ENCODE results near the gene FGF3. TPM values are rescaled to one million over a fixed set of nuclear protein-coding genes. Genes with fewer than 3 reads are reported as not detected.

FGF3 gene
- polyA plus RNA-seq, 3 donors from 2014 or later = not detected

DNA sequence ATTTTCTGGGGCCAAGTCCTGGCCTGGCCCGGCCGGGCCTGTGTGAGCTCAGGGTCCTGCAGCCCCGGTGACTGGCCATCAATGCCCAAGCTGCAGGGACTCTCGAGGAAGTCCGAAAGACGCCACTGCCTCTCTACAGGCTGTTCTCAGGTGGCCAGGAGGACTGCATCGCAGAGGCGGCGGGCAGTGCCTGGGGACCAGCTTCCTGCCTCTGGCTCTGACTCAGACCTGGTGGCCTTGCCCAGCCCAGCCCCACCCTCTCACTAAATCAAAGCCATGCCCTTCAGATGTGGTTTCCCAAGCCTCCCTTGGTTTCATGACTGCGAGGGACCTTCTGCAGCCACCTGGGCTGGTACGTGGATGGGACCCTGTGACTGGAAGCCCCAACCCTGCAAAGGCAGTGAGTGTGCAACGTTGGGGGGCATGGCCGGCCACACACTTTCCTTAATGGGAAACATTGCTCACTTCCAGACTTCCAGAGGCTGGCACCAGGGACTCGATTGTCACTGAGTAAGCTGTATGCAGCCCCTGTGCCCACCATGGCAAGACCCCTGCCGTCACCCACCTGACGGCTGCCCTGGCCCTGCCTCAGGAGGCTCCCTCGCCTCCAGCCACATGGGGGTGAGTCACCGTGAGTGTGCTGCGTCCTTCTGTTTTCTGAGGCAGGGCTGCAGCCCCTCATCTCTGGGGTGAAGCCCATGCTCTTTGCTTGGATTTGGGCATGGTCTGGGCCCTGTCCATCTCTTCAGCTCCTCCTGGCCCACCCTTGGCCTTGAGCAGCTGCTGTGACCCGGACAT is 6.0 kb upstream of the FGF3 start:
- no peaks in the 10 kb centered on the region for H3K4me1 Mint-ChIP-seq

DNA sequence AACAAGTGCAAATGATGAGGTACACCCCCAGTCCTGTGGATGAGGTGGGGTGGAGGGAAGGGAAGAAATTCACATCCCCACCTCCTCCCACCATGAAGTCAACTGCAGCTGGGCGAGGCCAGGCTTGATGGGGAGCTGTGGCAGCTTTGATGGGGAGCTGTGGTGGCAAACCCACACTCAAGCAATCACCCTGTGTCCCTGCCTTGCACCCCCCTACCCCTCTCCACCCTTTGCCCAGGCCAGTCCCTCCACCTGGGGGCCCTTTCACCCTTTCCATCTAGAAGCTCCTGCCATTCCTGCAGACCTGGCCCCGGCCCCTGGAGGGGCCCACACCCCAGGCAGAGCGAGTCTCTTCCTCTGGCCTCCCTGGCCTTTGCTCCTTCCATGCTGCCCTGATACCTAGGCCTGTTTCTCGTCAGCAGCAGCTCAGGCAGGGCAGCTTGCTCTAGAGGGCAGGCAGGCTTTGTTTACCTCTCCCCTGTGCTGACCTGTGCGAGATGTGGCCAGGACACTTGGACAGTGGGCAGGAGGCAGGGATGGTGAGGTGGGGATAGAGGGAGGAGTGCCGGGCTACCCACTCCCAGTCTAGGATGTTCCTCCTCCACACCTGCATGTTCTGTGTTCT is 4.5 kb upstream of the FGF3 start:
- no peak overlapping the region for H3K27ac Mint-ChIP-seq
- H3K4me3 Mint-ChIP-seq = no peak overlapping the region
- H3K9me3 Mint-ChIP-seq = no peaks in the 10 kb centered on the region
- peaks cover 5 to 15% (median 5%) of the 10 kb centered on the region in 3 donors for H3K27me3 Mint-ChIP-seq (ENCODE audit: low read depth in 3 of 3)
- peaks cover 0 to 3% (median 0%) of the 10 kb centered on the region in 3 donors for H3K36me3 Mint-ChIP-seq
- no peak for DNase-seq
- H3K4me1 Mint-ChIP-seq = no peaks in the 10 kb centered on the region

More for the DNA sequence above, 6.0 kb upstream of the FGF3 start:
- H3K27ac Mint-ChIP-seq = no peak overlapping the region
- DNase-seq = no peak
- H3K36me3 Mint-ChIP-seq = no peaks in the 10 kb centered on the region
- no peak overlapping the region for H3K4me3 Mint-ChIP-seq
- peaks cover 2 to 12% (median 2%) of the 10 kb centered on the region in 3 donors for H3K27me3 Mint-ChIP-seq (ENCODE audit: low read depth in 3 of 3)
- no peaks in the 10 kb centered on the region for H3K9me3 Mint-ChIP-seq

DNA sequence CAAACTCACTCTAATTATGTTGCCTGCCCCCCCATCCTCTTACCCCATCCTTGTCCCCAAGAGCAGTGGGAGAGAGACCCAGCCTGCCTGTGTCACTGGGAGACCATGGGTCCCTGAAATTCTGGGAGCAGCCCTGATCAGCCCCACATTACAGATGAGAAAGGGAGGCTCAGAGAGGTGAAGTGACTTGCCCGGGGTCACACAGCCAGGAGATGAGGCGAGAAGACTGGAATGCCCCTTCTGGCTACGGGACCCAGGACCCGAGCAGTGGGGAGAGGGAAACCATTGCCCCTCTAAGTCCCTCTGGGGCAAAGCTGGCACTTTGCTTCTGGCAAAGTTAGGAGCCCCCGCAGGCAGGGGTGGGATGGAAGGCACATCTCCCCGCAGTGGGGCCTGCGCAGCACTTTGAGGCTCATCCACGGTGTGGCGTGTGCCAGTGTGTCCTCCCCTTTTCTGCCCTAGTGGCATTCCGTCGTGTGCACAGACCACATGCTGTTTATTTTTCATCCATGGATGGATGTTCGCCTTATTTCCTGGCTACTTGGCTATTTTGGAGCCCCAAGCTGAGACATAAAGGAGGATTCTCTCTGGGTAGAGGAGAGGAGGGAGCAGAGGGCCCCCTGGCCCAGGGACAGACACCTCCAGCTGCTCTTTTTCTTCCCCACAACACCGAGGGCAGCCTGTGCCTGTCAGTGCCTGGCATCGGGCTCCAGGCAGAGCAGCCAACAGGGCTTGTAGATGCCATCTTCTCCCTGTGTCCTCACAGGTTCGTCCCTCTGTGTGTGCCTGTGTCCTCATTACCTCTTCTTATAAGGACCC is 3.7 kb upstream of the FGF3 start:
- Mint-ChIP-seq H3K27me3 (ENCODE audit: low read depth in 3 of 3) (peaks cover 5 to 15% (median 5%) of the 10 kb centered on the region in 3 donors), H3K4me1 (no peaks in the 10 kb centered on the region), H3K4me3 (no peak overlapping the region), H3K36me3 (peaks cover 0 to 3% (median 0%) of the 10 kb centered on the region in 3 donors), H3K9me3 (no peaks in the 10 kb centered on the region), H3K27ac (no peak overlapping the region)
- no peak for DNase-seq

DNA sequence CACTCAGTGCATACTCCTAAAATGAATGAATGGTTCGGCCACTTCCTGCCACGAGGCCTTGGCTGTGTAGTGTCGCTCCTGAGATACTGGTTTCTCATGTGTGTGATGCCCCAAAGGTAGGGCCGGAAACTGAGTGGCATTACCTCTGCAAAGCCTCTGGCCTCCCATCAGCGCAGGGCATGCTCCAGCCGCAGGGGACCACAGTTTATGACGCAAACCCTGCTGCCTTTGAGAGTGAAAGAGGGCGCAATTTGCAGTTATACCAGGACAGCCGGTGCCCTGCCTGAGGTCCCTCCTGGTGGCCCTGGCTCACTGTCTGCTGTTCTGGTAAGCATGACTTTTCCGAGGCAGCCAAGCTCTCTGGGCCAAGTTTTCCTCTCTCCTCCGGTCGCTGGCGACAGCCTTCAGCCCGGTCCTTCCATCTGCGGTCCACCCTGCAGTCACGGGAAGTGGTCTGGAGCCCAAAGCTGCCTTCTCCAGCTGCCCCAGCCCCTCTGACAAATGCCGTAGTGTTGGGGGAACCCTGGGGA is 2.4 kb upstream of the FGF3 start:
- H3K27ac Mint-ChIP-seq = no peak overlapping the region
- no peaks in the 10 kb centered on the region for H3K9me3 Mint-ChIP-seq
- peaks cover 5 to 12% (median 5%) of the 10 kb centered on the region in 3 donors for H3K27me3 Mint-ChIP-seq (ENCODE audit: low read depth in 3 of 3)
- DNase-seq = no peak
- H3K4me3 Mint-ChIP-seq = no peak overlapping the region
- peaks cover 0 to 3% (median 0%) of the 10 kb centered on the region in 3 donors for H3K36me3 Mint-ChIP-seq
- H3K4me1 Mint-ChIP-seq = no peaks in the 10 kb centered on the region

DNA sequence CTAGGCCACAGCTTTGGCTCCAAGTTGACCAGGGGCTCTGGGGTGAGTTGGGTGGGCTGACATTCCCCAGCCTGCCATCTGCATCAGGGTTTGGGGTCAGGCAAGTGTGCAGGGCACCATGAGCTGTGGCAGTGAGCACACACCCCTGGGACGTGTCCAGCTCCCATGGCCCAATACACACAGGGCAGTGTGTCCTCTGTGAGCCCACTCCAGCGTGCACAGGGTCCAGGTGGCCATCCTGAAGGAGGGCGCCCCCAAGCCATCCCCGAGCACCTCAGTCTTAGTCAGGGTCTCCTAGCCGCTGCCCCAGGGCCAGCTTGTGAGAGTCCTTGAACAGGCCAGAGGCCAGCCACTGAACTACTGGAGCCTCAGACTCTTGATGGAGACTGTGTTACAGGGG is 1.2 kb upstream of the FGF3 start:
- Mint-ChIP-seq H3K4me1 (no peaks in the 10 kb centered on the region), H3K27ac (no peak overlapping the region), H3K36me3 (peaks cover 0 to 3% (median 0%) of the 10 kb centered on the region in 3 donors), H3K4me3 (no peak overlapping the region), H3K27me3 (ENCODE audit: low read depth in 3 of 3) (peaks cover 5 to 16% (median 7%) of the 10 kb centered on the region in 3 donors), H3K9me3 (no peaks in the 10 kb centered on the region)
- no peak for DNase-seq

DNA sequence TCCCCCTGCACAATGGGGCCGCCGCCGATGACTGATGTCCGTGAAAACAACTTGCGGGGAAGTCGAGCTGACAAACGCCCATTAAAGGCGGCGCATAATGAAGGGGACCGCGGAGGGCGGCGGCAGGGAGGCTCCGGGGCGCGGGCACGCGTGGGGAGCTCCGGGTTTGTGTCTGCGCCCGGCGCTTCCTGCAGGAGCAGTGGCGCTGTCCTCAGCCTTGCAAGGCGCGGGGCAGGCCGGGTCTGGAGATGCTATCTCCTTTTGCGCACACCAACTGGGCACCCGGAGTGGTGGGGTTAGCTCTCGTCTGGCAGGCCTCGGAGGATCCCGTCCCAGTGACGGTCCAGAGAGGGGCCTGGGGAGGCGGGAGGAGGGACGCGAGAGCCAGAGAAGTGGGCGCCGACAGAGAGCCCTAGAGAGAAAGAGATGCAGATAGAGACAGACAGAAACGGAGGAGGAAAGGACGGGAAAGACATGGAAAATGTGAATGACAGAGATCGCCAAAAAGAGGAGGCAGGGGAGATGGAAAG is 390 bp upstream of the FGF3 start:
- no peak for DNase-seq
- no peaks in the 10 kb centered on the region for H3K9me3 Mint-ChIP-seq
- no peak overlapping the region for H3K27ac Mint-ChIP-seq
- H3K4me3 Mint-ChIP-seq = no peak overlapping the region
- peaks cover 5 to 16% (median 7%) of the 10 kb centered on the region in 3 donors for H3K27me3 Mint-ChIP-seq (ENCODE audit: low read depth in 3 of 3)
- H3K36me3 Mint-ChIP-seq = peaks cover 0 to 3% (median 0%) of the 10 kb centered on the region in 3 donors
- no peaks in the 10 kb centered on the region for H3K4me1 Mint-ChIP-seq

DNA sequence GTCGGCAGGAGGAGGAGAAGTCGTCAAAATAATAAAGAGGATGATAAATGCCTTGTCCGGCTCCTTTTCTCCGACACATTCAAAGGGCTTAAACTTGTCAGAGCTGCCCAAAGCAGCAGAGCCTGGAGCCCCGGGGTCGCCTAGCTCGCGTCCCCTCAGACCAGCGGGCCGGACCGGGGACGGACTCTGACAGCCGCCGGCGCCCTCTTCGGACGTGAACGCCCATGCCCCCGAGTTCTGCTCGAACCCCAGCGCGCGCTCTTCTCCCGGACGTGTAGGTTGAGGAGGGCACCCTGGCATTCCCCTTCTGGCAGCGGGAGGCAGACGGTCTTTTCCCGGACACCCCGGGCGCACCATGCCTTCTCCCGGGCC is 999 bp downstream of the FGF3 start:
- peaks cover 5 to 13% (median 7%) of the 10 kb centered on the region in 3 donors for H3K27me3 Mint-ChIP-seq (ENCODE audit: low read depth in 3 of 3)

DNA sequence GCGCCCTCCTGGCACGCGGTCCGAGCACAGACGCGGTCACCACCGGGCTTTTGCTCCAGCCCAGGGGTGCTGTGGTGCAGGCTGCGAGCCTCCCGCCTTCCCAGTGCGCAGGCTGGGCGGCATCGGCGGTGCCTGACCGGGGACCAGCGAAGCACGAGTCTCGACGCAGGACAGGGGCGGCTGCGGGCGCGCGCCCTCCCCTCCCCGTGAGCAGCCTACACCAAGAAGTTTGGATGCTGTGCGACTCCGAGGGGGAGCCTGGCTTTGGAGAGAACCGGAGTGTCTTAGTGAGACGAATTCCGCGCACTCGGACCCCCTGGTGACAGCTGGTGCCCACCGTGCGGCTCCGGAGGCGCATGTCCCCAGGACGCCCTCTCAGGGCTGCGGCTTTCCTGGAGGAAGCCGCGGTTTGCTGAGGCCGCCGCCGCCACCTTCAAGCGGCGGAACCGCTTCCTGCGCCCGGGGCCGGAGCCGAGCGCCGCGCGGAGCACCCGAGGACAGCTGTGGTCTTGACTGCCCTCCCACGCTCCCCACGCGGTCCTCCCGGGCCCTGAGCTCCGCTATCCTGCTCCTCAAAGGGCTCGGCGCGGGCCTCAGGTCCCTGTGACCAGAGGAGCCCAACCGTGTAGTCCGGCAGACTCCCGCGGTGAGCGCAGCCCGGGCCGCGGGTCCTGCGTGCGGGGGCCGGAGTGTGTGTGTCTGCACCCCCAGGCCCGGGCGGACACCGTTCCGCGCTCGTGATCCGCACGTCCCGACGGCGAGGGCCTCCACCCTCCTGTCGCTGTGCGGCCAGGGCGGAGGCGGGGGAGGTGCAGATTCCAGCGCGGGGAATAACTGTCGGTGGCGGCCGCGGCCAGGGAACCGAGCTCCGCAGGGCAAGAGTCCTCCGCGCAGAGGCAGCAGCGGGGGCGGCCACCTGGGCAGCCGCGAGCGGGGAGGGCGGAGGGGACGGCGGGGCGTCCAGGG is 1.7 kb downstream of the FGF3 start:
- DNase-seq = no peak
- no peak overlapping the region for H3K4me3 Mint-ChIP-seq
- H3K9me3 Mint-ChIP-seq = no peaks in the 10 kb centered on the region
- no peaks in the 10 kb centered on the region for H3K4me1 Mint-ChIP-seq
- H3K36me3 Mint-ChIP-seq = peaks cover 0 to 3% (median 0%) of the 10 kb centered on the region in 3 donors
- H3K27ac Mint-ChIP-seq = no peak overlapping the region
- peaks cover 5 to 13% (median 8%) of the 10 kb centered on the region in 3 donors for H3K27me3 Mint-ChIP-seq (ENCODE audit: low read depth in 3 of 3)

More for the DNA sequence above, 999 bp downstream of the FGF3 start:
- H3K4me1 Mint-ChIP-seq = no peaks in the 10 kb centered on the region
- H3K27ac Mint-ChIP-seq = no peak overlapping the region
- H3K36me3 Mint-ChIP-seq = peaks cover 0 to 3% (median 0%) of the 10 kb centered on the region in 3 donors
- H3K4me3 Mint-ChIP-seq = no peak overlapping the region
- DNase-seq = no peak
- no peaks in the 10 kb centered on the region for H3K9me3 Mint-ChIP-seq

DNA sequence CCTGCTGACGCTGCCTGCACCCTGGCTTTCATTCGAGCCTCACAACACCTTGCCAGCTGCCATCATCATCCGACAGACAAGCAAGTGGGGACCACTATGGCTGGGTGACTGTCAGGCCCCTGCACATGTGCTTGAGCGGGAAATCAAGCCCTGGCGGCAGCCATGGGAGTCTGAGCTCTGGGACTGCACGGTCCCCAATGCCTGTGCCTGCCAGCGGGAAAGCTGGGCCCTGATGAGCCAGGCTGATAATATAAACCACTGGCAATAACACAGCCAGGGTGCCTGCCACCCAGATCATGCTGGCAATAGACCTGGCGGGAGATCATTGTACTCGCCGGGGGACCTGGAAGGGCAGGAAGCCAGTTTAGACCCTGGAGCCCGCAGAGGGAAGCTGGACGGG is 2.5 kb downstream of the FGF3 start:
- H3K36me3 Mint-ChIP-seq = peaks cover 0 to 3% (median 0%) of the 10 kb centered on the region in 3 donors
- no peak for DNase-seq
- H3K4me3 Mint-ChIP-seq = no peak overlapping the region
- H3K27ac Mint-ChIP-seq = no peak overlapping the region
- H3K27me3 Mint-ChIP-seq (ENCODE audit: low read depth in 3 of 3) = peaks cover 8 to 11% (median 8%) of the 10 kb centered on the region in 3 donors
- H3K4me1 Mint-ChIP-seq = no peaks in the 10 kb centered on the region
- no peaks in the 10 kb centered on the region for H3K9me3 Mint-ChIP-seq

DNA sequence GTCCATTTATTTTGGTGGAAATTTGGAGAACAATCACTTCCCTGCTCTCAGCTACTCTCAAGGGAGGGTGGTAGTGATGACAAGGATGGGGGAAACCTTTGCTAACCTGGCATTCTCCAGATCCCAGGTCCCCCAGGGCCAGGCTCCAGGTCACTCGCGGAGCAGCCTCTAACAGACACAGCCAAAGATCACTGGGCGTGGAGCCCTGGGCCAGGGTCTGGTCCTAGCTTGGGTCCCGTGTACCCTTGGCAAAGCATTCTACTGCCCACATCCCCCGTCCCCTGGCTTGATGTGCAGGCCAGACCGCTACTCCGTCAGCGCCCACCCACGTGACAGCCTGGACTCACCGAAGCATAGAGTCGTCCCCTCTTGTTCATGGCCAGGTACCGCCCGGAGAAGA is 3.2 kb downstream of the FGF3 start:
- H3K9me3 Mint-ChIP-seq = no peaks in the 10 kb centered on the region
- peaks cover 0 to 3% (median 0%) of the 10 kb centered on the region in 3 donors for H3K36me3 Mint-ChIP-seq
- H3K4me3 Mint-ChIP-seq = no peak overlapping the region
- H3K4me1 Mint-ChIP-seq = no peaks in the 10 kb centered on the region
- peaks cover 8 to 11% (median 8%) of the 10 kb centered on the region in 3 donors for H3K27me3 Mint-ChIP-seq (ENCODE audit: low read depth in 3 of 3)
- no peak overlapping the region for H3K27ac Mint-ChIP-seq
- no peak for DNase-seq

DNA sequence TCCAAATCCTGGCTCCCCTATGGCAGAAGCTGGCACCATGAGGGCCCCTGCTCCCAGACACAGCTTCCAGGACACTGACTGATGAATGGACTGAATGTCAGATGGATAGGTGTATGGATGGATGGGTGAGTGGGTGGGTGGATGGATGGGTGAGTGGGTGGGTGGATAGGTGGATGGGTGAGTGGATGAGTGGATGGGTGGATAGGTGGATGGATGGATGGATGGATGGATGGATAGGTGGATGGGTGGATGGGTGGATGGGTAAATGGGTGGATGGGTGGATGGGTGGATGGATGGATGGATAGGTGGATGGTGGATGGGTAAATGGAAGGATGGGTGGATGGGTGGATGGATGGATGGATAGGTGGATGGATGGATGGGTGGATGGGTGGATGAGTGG is 4.3 kb downstream of the FGF3 start:
- peaks cover 0 to 2% (median 0%) of the 10 kb centered on the region in 3 donors for H3K36me3 Mint-ChIP-seq
- H3K27ac Mint-ChIP-seq = no peak overlapping the region
- DNase-seq = no peak
- H3K4me1 Mint-ChIP-seq = no peaks in the 10 kb centered on the region
- H3K9me3 Mint-ChIP-seq = no peaks in the 10 kb centered on the region
- H3K4me3 Mint-ChIP-seq = no peak overlapping the region
- H3K27me3 Mint-ChIP-seq (ENCODE audit: low read depth in 3 of 3) = peaks cover 5 to 8% (median 7%) of the 10 kb centered on the region in 3 donors

DNA sequence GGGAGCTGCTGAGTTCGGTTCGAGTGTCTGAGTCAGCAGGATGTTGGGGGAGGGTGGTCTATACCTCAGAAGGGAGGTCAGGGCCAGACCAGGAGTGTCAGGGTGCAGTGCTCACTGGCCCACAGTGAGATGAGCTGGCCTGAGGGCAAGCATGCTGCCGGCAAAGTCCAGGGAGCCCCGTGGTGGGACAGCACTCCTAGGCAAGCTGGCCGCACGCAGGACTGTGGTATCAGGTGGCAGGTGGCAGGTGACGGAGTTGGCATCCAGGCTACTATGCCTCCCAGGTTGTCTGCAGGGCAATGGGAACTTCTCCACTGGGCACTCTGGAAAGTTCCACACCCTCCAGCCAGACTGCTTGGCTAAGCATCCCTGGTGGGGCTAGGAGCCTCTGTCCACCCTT is 4.8 kb downstream of the FGF3 start:
- peaks cover 2 to 9% (median 5%) of the 10 kb centered on the region in 3 donors for H3K27me3 Mint-ChIP-seq (ENCODE audit: low read depth in 3 of 3)
- H3K36me3 Mint-ChIP-seq = no peaks in the 10 kb centered on the region
- no peaks in the 10 kb centered on the region for H3K4me1 Mint-ChIP-seq
- H3K4me3 Mint-ChIP-seq = no peak overlapping the region
- no peak overlapping the region for H3K27ac Mint-ChIP-seq
- no peak for DNase-seq
- no peaks in the 10 kb centered on the region for H3K9me3 Mint-ChIP-seq
